ENCODE results near the gene TNS1.

DNA sequence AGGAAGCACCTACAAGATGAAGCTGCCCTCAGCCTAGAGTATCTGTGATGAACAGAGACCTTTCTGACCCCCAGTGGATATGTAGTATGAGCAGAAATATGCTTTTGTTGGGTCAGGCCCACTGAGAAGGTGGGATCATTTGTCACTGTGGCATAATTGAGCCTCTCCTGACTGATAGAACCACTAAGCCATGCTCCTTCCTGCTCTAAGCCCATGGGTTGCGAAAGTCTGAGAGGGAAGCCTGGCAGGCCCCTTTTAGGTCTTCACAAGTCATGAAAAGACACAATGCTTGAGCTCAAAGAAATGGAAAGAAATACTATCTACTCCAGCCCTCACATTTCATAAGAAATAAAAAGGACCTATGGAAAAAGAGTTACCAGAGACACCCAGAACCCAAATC, 127.7 kb downstream of the TNS1 start:
- TF ChIP-seq SUZ12 (IDR thresholded peaks at IDR 0.05) (no peak), LEF1 (IDR thresholded peaks at IDR 0.05; ENCODE audit: borderline replicate concordance) (no peak), ELF4 (IDR thresholded peaks at IDR 0.05) (no peak), FOXK2 (IDR thresholded peaks at IDR 0.05) (no peak), PKNOX1 (IDR thresholded peaks at IDR 0.05) (no peak), NFRKB (IDR thresholded peaks at IDR 0.05) (no peak), FOXA1 (IDR thresholded peaks at IDR 0.05) (no peak), SP1 (IDR thresholded peaks at IDR 0.05) (no peak), FOXM1 (IDR thresholded peaks at IDR 0.05; ENCODE audit: borderline replicate concordance) (no peak), BHLHE40 (IDR thresholded peaks at IDR 0.05; ENCODE audit: borderline replicate concordance) (no peak), HDGF (IDR thresholded peaks at IDR 0.05; ENCODE audit: borderline replicate concordance) (no peak), ZNF384 (IDR thresholded peaks at IDR 0.05) (no peak)

Measured in HEK293T (cell line).